Measurements from ENCODE around the gene EIF3L.

Gene EIF3L

GRCh38 chr22:37926771-37927636 is 77.8 kb downstream of the EIF3L start:
- DNase-seq (ENCODE audit: low read depth) = no peak

GRCh38 chr22:37927637-37927936 is 78.4 kb downstream of the EIF3L start:
- DNase-seq (ENCODE audit: low read depth) = no peak

DNA sequence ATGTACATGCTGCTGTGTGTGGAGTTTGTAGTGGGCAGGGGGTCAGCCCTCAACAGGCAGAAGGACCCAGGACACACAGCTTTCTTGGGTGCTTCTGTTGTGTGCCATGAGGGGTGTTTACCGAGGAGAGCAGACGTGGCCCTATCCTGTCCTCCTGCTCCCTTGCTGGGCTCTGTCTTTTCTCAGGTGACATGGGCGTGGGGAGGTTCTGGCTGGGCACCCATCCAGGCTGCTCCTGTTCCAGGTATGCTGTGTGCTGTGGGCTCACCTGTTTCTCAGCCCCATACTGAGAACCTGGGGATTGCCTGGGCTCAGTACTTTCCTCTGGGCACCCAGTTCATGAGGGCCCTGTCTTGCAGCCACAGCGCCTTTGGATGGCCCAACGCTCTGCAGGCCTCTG is 80.2 kb downstream of the EIF3L start:
- no peak for DNase-seq (ENCODE audit: low read depth)

GRCh38 chr22:37930270-37930951 is 81.2 kb downstream of the EIF3L start:
- peak; percentile 37 for DNase-seq (ENCODE audit: low read depth)

GRCh38 chr22:37930952-37931440 is 81.8 kb downstream of the EIF3L start:
- no peak for DNase-seq (ENCODE audit: low read depth)

GRCh38 chr22:37931893-37932389 is 82.7 kb downstream of the EIF3L start:
- DNase-seq (ENCODE audit: low read depth) = no peak

DNA sequence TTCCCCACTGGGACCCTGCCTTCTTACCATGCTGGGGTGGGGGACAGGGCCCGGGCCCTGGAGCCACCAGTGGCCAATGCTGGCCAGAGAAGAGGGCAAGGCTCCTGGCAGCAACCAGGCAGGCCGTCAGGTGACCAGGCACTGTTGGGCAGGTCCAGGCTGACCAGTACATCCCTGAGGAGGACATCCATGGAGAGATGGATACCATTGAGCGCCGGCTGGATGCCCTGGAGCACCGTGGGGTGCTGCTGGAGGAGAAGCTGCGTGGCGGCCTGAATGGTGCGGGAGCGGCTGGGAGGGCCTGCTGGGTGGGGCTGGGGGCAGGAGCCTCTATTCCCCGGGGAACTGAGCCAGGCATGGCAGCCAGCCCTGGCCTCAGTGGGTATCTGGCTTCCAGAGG is 83.2 kb downstream of the EIF3L start:
- DNase-seq (ENCODE audit: low read depth) = no peak

- no peak for DNase-seq (ENCODE audit: low read depth)
Measured at GRCh38 chr22:37932821-37933578, 83.8 kb downstream of the EIF3L start.

DNA sequence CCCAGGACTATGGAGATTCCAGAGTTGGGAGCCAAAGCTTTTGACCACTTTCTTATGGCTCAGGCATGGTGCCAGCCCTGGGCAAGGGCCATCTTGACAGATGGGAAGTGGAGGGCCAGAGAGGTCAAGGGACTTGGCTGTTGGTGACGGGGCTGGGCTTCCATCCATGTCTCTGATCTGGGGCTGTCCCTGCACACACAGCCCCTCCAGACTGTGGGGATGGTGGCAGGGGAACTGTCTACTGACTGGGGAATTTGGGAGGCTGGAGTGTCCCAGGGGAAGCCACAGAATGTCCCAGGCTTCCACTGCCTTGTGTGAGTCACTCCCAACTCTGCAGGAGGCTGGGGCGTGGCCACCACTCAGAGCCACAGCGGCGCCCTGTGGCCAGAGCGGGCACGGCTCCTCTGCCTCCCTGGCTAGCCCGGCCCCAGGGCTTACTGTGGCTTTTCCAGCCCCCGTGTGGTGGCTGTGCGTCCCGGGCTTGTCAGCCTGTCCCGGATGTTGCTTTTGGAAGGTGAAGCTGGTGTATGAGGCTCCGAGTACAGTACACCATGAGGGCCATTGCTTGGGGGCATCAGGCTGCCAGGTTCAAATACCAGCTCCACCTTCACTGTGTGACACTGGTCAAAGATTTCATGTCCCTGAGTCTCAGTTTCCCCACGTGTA is 84.6 kb downstream of the EIF3L start:
- peak; percentile 88 for DNase-seq (ENCODE audit: low read depth)

Measured in iris pigment epithelial cell (primary cell).